Kidney (tissue), 14 donors: ENCODE results near the gene TENT5D. TPM values are rescaled to one million over a fixed set of nuclear protein-coding genes. Genes with fewer than 3 reads are reported as not detected.

Source experiments
- DNase-seq, 5 donors: peaks; one replicate each; pipeline ENCODE4 v3.0.0-alpha.2; 2013 to 2020
- FAIRE-seq: peaks from 2 replicates; lab custom pipeline; 2012; peaks lifted over from hg19 to GRCh38; lab: Jason Lieb, UNC
- H3K27ac ChIP-seq, 2 donors: one replicate each; pipeline ENCODE4 v1.7.0; 2013; ENCODE audit warnings: low read depth in 2 of 2, low read length in 2 of 2, inconsistent platforms in 1 of 2
- H3K27me3 ChIP-seq: one replicate; pipeline ENCODE4 v1.7.1; 2013; ENCODE audit warnings: low read length, inconsistent platforms; ENCODE audit not compliant: control insufficient read depth, insufficient read depth
- H3K36me3 ChIP-seq, 3 donors: one replicate each; pipeline versions ENCODE4 v1.7.0 to v1.7.1; 2013; ENCODE audit warnings: low read length in 3 of 3, control low read depth in 1 of 3, inconsistent platforms in 1 of 3; ENCODE audit not compliant: insufficient read depth in 3 of 3, control insufficient read depth in 2 of 3
- H3K4me1 ChIP-seq, 3 donors: one replicate each; pipeline versions ENCODE4 v1.7.0 to v1.7.1; 2013; ENCODE audit warnings: low read length in 3 of 3, inconsistent platforms in 1 of 3, low read depth in 1 of 3; ENCODE audit not compliant: control insufficient read depth in 2 of 3, insufficient read depth in 2 of 3
- H3K4me3 ChIP-seq, 3 donors: one replicate each; pipeline versions ENCODE4 v1.7.0 to v1.8.1; 2013; ENCODE audit warnings: low read length in 3 of 3, control low read depth in 1 of 3, inconsistent platforms in 1 of 3
- H3K9ac ChIP-seq, 3 donors: one replicate each; pipeline versions ENCODE4 v1.7.0 to v1.7.1; 2013; ENCODE audit warnings: low read length in 3 of 3, control low read depth in 1 of 3, inconsistent platforms in 1 of 3
- H3K9me3 ChIP-seq, 3 donors: one replicate each; pipeline versions ENCODE4 v1.7.0 to v1.7.1; 2013; ENCODE audit warnings: low read length in 3 of 3, control low read depth in 1 of 3, inconsistent platforms in 1 of 3; ENCODE audit not compliant: control insufficient read depth in 2 of 3, insufficient read depth in 1 of 3
- CTCF ChIP-seq: IDR thresholded peaks from 3 replicates; pipeline ENCODE4 v1.5.1; 2012; ENCODE audit warnings: mild to moderate bottlenecking, moderate library complexity, borderline replicate concordance; ENCODE audit not compliant: insufficient read depth; ENCODE audit errors: extremely low read depth
- intact Hi-C: fragments of 100-400 bp; cut with DNase I; formaldehyde crosslinking; loops from one replicate; pipeline ENCODE4 v1.11.1; 2022
- polyA plus RNA-seq: library from polyadenylated mRNA; stranded (reverse); fragments of 350-450 nt; fragmentation: Illumina TruSeq; extraction: RNeasy Lipid Tissue Mini Kit (QIAGEN cat#74804); gene quantifications from one replicate; pipeline ENCODE4 v1.2.3, GENCODE V29; 2014; ENCODE audit warnings: low read depth, low replicate concordance; ENCODE audit not compliant: insufficient read depth
- total RNA-seq: library from RNA; stranded (reverse); fragmentation: NEBNext Ultra II Directional; extraction: Animal tissue kit (Norgen Biotek cat#: 25700); gene quantifications from one replicate; pipeline ENCODE4 v1.2.1, GENCODE V29; 2021
- donor health status: control.
- donor health status: control.
- donor health status: control.
- donor health status: control.
- donor health status: control.
- donor health status: DM: yes; HTN: yes; CAD: no.
- donor health status: Normal renal cell carcinoma (clear cell type).

TENT5D gene
- total and polyA plus RNA-seq, 2 donors from 2014 or later = 0.13 TPM; not detected in 1

- FAIRE-seq = no peak
These were observed 65.3 kb downstream of the TENT5D start for GRCh38 chrX:80485543-80485942.

DNA sequence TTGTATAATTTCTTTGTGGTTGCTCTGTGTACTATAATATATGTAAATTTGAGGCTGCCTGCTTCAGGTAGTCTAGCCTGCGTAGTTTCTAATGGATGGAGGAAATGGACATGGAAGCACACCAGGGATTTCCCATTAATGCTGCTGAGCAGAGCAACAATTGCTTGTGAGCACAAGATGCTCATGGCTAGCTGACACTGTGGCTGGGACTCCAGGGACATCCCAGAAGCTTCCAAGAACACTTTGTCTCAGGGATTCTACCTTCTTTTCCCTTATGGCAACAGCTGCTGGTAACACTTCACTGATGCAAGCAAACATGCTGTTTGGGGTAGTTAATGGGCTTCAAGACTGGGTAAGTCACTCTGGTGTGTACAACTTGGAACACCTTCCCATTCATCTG is 66.1 kb downstream of the TENT5D start:
- H3K4me1 ChIP-seq = no peaks in the 10 kb centered on the region
- FAIRE-seq (no peak), DNase-seq (no peak)
- intact Hi-C loops = no loop called here
- H3K27ac ChIP-seq = no peak overlapping the region
- H3K4me3 ChIP-seq = no peak overlapping the region
- no peaks in the 10 kb centered on the region for H3K36me3 ChIP-seq
- no peak for TF ChIP-seq CTCF
- H3K9ac ChIP-seq = no peak overlapping the region
- H3K27me3 ChIP-seq = no peaks in the 10 kb centered on the region
- peaks cover 0 to 2% (median 0%) of the 10 kb centered on the region in 3 donors for H3K9me3 ChIP-seq

More at GRCh38 chrX:80485543-80485942, 65.3 kb downstream of the TENT5D start:
- Histone ChIP-seq H3K27me3 (no peaks in the 10 kb centered on the region), H3K36me3 (no peaks in the 10 kb centered on the region), H3K9me3 (peaks cover 0 to 2% (median 0%) of the 10 kb centered on the region in 3 donors), H3K27ac (no peak overlapping the region), H3K4me1 (no peaks in the 10 kb centered on the region), H3K9ac (no peak overlapping the region), H3K4me3 (no peak overlapping the region)
- intact Hi-C loops = no loop called here
- DNase-seq = no peak
- TF ChIP-seq CTCF = no peak

GRCh38 chrX:80489166-80489565 is 68.9 kb downstream of the TENT5D start:
- intact Hi-C loops = no loop called here
- no peaks in the 10 kb centered on the region for H3K4me1 ChIP-seq
- H3K4me3 ChIP-seq = no peak overlapping the region
- DNase-seq (no peak), FAIRE-seq (no peak)
- no peak overlapping the region for H3K27ac ChIP-seq
- no peaks in the 10 kb centered on the region for H3K36me3 ChIP-seq
- no peak for TF ChIP-seq CTCF
- peaks cover 0 to 2% (median 0%) of the 10 kb centered on the region in 3 donors for H3K9me3 ChIP-seq
- no peaks in the 10 kb centered on the region for H3K27me3 ChIP-seq
- H3K9ac ChIP-seq = no peak overlapping the region
